GM20431 (cell line): ENCODE data around the gene CNTNAP2.

Experiments
- in situ Hi-C: fragments of 300-500 bp; cut with MseI, MboI; formaldehyde crosslinking; loops from one replicate; pipeline ENCODE4 v1.15.0; 2020; ENCODE audit warnings: low sequenced_read_pairs; ENCODE audit not compliant: unreplicated experiment

Gene CNTNAP2

DNA sequence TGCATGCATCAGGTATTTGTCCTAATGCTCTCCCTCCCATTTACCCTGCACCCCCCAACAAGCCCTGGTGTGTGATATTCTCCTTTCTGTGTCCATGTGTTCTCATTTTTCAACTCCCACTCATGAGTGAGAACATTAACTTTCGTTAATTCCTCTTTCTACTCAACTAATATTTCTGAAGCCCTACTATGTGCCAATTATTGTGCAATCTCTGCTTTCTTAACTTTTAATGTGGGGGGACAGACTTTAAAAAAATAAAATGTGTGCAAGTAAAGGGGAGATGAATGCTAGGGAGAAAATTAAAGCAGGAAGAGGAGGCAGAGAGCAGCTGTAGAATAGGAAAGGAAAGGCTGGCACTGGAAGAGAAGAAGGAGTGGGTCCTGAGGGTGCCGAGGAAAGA lies 1520.0 kb downstream of the CNTNAP2 start:
- in situ Hi-C loops: no loop called here

DNA sequence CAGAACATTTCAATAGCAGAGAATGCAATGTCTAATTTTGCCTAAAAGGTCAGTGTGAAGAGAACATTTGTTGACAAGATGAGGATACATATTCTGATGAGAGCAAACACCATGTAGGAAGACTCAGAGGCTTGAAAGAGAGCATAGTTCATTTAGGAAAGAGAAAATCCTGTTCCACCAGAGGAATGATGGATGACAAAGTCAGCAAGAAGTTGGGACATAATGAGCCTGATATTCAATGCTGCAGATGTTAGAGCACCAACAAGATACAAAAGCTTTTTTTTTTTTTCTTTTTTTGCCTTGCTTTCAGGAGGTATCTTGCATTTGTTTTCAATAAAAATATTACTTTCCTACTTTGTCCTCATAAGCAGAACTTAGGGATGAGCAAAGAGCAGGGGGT lies 1522.0 kb downstream of the CNTNAP2 start:
- in situ Hi-C loops: no loop called here

GRCh38 chr7:147639037-147639436 lies 1522.4 kb downstream of the CNTNAP2 start:
- in situ Hi-C loops: no loop called here

GRCh38 chr7:147639751-147640150 lies 1523.2 kb downstream of the CNTNAP2 start:
- in situ Hi-C loops: no loop called here

DNA sequence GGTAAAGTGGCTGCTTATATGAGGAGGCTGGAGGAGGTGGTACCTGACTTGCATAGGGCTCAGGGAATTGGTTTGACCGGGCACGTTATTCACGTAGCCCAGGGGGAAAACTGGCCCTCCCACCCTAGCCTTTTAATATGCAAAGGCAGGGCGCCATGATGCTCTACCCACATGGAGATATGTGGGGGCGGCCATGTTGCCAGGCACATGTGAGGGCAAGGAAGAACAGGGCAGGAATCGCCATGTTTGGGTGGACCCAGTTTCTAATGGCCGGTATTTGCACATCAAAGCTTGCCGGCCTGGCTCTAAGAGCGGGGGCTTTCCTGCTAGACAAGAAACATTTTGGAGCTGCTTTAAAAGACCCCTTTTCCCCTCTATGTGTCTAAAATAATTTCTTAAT lies 1524.2 kb downstream of the CNTNAP2 start:
- in situ Hi-C loops: no loop called here

GRCh38 chr7:147646568-147646967 lies 1530.0 kb downstream of the CNTNAP2 start:
- in situ Hi-C loops: no loop called here

DNA sequence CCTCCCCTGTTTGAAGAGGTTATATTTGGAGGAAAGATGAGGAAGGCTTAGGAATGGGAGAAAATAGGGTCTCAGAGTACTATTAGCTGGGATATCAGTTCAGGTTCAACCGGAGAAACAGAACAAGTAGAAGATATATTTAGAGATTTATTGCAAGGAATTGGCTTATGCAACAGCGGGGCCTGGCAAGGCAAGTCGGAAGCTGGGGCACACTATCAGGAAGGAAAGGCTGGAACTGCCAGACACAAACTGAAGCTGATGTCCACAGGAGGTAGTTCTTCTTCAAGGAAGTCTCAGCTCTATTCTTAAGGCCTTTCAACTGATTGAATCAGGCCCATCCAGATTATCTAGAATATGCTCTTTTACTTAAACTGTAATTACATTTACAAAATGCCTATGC lies 1534.4 kb downstream of the CNTNAP2 start:
- in situ Hi-C loops: no loop called here

GRCh38 chr7:147651601-147652000 lies 1535.0 kb downstream of the CNTNAP2 start:
- in situ Hi-C loops: no loop called here

- in situ Hi-C loops: no loop called here
Observed at GRCh38 chr7:147653456-147653855, 1536.9 kb downstream of the CNTNAP2 start.

- in situ Hi-C loops: no loop called here
Observed at GRCh38 chr7:147658392-147658967, 1541.9 kb downstream of the CNTNAP2 start.

DNA sequence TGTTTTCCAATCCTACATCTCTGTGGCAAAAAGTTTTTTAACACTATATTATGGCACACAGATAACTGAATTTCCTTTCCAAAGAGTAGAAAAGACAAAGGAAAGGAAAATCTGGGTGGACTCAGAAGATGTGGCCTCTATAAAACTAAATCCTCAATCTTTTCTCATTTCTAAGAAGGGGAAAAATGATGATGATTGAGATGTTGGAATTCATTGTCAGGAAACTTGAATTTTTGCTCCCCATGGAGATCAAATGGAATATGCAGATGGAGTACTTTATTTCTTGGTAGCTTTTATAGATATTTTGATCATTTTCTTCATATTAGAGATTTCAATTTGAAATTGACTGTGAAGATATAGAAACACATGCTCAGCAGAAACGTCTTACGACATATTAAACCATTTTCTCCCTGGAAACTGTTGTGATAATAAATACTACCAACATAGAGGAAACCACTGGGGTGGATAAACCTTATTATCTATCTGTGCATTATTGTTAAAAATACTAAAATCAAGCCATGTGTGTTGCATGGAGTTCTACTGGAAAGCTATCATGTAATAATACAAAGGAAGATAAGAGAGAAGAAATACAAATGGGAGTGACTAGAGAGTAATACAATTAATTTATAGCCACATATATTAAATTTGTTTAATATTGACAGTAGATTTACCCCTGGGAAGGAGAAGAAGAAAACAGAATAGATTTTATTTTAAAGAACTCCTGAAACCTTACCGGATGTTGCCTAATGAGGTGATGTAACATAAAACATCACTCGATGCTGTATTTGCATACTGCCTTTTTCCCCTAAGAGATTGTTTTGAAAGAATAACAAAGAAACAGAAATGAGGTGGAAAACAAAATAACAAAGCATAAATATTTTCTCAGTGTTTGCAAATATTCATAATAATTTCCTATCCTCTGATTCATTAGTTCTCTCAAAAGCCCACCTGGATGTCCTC lies 1542.7 kb downstream of the CNTNAP2 start:
- in situ Hi-C loops: no loop called here

DNA sequence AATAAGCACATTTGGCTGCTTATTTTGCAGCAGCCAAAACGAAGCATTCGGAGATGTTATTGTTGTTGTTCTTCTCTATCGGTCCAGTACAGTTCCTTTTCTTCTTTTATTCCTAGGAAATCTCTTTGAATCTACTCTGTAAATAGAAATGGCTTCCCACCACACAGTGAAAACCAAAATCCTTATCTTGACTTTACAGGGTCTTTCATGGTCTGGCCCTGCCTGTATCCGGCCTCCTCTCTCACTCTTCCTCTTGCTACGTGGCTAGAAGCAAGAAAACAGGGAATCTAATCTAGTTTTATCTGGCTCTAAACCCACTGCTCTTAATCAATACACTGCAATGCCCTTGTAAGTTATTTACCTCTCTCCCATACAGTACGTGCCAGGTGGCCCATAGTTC lies 1547.9 kb downstream of the CNTNAP2 start:
- in situ Hi-C loops: no loop called here

DNA sequence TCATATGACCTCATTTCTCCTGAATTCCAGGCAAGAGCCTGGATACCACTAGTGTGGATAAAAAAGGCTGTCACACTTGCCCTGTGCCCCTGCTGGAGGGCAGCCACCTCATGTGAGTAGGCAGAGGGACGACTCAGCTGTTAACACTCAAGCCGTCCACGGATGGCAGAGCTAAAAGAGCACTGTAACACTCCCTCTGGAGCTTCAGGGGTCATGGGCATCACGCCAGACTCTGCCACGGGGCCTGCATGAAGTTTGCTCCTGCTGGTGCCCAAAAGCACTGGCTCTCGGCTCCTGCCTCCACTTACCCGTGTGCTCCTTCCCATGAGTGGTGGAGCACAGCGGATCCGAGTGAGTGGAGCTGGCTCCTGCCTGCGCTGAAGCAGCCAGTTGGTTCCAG lies 1554.2 kb downstream of the CNTNAP2 start:
- in situ Hi-C loops: no loop called here

DNA sequence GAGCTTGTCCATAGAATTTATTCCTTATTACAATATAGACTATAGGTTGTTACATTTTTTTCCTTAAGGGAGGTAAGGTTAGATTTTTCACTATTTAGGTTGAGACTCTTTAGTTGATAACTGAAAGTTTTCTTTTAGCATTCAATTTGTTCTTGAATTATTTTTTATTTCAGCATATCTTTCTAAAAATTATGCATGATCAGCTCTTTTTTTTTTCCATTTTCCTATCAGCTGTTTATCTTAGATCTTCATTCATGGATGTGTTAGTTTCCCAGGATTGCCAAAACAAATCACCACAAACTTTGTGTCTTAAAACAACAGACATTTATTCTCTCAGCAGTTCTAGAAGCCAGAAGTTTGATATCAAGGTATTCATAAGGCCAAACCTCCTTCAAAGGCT lies 1558.1 kb downstream of the CNTNAP2 start:
- in situ Hi-C loops: no loop called here

- in situ Hi-C loops: no loop called here
Observed at GRCh38 chr7:147678943-147679342, 1562.3 kb downstream of the CNTNAP2 start.

DNA sequence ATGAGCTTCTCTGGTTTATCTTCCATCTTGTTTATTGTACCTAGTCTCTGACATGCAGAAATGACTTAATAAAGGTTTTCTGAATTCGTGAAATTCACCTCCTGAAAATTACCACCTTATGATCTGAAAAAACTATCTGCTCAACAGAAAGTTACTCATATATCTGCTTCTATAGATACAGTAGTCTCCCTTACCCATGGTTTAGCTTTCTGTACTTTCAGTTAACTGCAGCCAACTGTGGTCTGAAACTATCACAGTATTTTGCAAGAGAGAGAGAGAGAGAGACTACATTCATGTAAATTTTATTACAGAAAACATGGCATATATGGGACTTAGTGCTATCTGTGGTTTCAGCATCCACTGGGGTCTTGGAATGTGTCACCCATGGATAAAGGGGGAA lies 1564.9 kb downstream of the CNTNAP2 start:
- in situ Hi-C loops: no loop called here

DNA sequence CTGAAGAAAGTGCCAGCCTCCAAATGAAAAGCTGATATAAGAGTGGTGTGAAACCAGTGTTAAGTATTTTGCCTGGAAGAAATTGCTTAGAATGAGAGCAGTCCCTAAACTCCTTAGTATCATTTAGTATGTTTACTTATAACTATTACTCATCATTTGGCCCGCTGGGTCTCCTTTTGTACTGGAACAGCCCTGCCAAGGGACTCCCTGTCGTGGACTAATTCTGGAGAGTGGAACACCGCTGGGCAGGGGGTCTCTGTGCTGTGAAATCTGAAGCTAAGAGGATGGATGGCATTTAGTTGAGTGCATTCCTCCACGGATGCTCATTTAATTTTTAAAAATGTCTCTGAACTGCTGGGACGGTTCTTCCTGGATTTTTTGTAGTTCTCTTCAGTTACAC lies 1584.1 kb downstream of the CNTNAP2 start:
- in situ Hi-C loops: no loop called here

DNA sequence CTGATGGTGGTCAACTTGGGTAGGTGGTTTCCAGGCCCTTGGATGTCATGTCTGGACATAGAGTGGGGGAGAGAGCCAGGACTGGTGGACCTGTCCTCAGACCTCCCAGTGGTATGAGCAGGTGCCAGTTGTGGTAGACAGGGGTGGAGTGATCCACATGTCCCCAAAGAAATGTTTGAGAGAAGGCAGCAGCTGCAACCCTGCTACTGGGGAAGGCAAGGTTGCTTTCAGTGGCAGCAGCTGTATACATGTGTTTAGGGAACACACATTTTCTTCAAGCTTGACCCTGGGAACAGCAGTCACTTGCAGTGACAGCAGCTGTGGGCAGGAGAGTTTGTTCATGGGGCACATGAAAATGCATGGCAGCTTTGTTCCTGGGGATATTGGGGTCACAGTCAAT lies 1591.3 kb downstream of the CNTNAP2 start:
- in situ Hi-C loops: no loop called here

GRCh38 chr7:147708871-147709270 lies 1592.3 kb downstream of the CNTNAP2 start:
- in situ Hi-C loops: no loop called here

GRCh38 chr7:147711447-147711846 lies 1594.8 kb downstream of the CNTNAP2 start:
- in situ Hi-C loops: no loop called here

DNA sequence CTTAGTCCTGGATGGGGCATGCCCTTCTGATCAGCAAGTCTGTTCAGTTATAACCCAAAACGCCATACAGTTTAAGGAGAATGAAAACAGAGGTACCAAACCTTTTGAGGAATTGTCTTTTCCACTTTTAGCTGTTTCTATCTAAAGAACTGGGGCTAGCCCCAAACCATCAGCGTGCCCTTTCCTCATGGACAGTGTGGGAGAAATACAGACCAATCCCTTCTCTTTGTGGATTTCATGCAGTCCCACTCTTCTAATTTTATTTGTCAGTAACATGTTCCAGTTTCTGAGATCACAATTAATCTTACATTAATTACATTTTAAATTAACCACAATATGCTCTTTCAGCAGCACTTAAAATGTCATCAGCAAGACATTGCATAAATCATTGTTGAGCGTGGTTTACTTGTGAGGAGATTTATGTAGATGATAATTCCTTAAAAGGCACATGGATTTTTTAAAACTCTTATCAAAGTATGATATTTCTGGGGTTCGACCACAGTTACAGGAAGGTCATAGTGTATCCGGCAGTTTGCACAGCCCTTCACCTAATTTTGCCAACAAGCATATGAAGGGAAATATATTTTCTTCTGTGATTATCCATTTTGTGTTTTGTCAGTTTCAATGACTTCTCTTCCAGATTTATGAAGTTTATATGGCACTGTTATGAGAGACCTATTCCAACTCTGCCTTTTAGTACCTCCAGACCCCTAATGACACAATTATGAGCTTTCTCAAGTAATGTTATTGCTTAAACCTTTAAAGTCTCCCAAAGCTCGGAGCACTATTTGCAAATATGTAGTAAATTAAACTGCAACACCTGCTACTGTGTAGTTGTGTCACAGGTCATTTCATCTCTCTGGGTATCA lies 1605.6 kb downstream of the CNTNAP2 start:
- in situ Hi-C loops: no loop called here
